ENCODE measurements around the gene ATF4. TPM values are rescaled to one million over a fixed set of nuclear protein-coding genes. Genes with fewer than 3 reads are reported as not detected.
A peak's percentile ranks its signal among the peaks of the same experiment; 100 is the strongest.

The ATF4 gene
- total RNA-seq, 4 donors from 2014 or later: 222 to 550 (median 280) TPM

GRCh38 chr22:39535357-39535725 lies 15.0 kb downstream of the ATF4 start:
- Histone ChIP-seq H3K9me3 (no peaks in the 10 kb centered on the region), H3K4me3 (no peak overlapping the region), H3K4me1 (peaks cover 1 to 31% (median 12%) of the 10 kb centered on the region in 4 donors), H3K27me3 (no peaks in the 10 kb centered on the region), H3K27ac (no peak overlapping the region), H3K36me3 (peaks cover 0 to 5% (median 0%) of the 10 kb centered on the region in 3 donors)
- no peak for TF ChIP-seq CTCF (IDR thresholded peaks at IDR 0.05)
- TF ChIP-seq POLR2A (IDR thresholded peaks at IDR 0.05): no peak
- DNase-seq: no peak

GRCh38 chr22:39535831-39536449 lies 15.6 kb downstream of the ATF4 start:
- Histone ChIP-seq H3K36me3 (peaks cover 0 to 4% (median 0%) of the 10 kb centered on the region in 3 donors), H3K9me3 (no peaks in the 10 kb centered on the region), H3K27me3 (no peaks in the 10 kb centered on the region), H3K27ac (no peak overlapping the region), H3K4me1 (peaks cover 0 to 25% (median 9%) of the 10 kb centered on the region in 4 donors), H3K4me3 (no peak overlapping the region)
- no peak for DNase-seq
- TF ChIP-seq POLR2A (IDR thresholded peaks at IDR 0.05) (no peak), CTCF (IDR thresholded peaks at IDR 0.05) (no peak)

GRCh38 chr22:39536711-39537110 lies 16.3 kb downstream of the ATF4 start:
- no peak overlapping the region for H3K4me3 ChIP-seq
- no peaks in the 10 kb centered on the region for H3K27me3 ChIP-seq
- no peaks in the 10 kb centered on the region for H3K9me3 ChIP-seq
- TF ChIP-seq POLR2A (IDR thresholded peaks at IDR 0.05): no peak
- no peak for TF ChIP-seq CTCF (IDR thresholded peaks at IDR 0.05)
- H3K36me3 ChIP-seq: no peaks in the 10 kb centered on the region
- H3K4me1 ChIP-seq: peaks cover 0 to 17% (median 6%) of the 10 kb centered on the region in 4 donors
- DNase-seq: no peak
- no peak overlapping the region for H3K27ac ChIP-seq

GRCh38 chr22:39537975-39538374 lies 17.6 kb downstream of the ATF4 start:
- DNase-seq: no peak
- Histone ChIP-seq H3K4me1 (peaks cover 0 to 15% (median 6%) of the 10 kb centered on the region in 4 donors), H3K4me3 (no peak overlapping the region), H3K36me3 (no peaks in the 10 kb centered on the region), H3K9me3 (no peaks in the 10 kb centered on the region), H3K27ac (no peak overlapping the region), H3K27me3 (no peaks in the 10 kb centered on the region)
- TF ChIP-seq CTCF (IDR thresholded peaks at IDR 0.05) (no peak), POLR2A (IDR thresholded peaks at IDR 0.05) (no peak)

- Histone ChIP-seq H3K9me3 (no peaks in the 10 kb centered on the region), H3K4me3 (no peak overlapping the region), H3K4me1 (no peaks in the 10 kb centered on the region), H3K36me3 (no peaks in the 10 kb centered on the region), H3K27ac (no peak overlapping the region), H3K27me3 (no peaks in the 10 kb centered on the region)
- TF ChIP-seq CTCF (IDR thresholded peaks at IDR 0.05) (peak in 4 of 6 experiments; percentile 11 to 24 (median 16)), POLR2A (IDR thresholded peaks at IDR 0.05) (no peak)
- DNase-seq: peak in 2 of 3 donors; percentile 35 to 50
Measured at GRCh38 chr22:39543095-39543494, 22.7 kb downstream of the ATF4 start.
